UCSD-AML1 (cell line): ENCODE results near the gene ATXN7L2.

Experiments
- DNase-seq: peaks from one replicate; lab custom pipeline; 2025; ENCODE audit not compliant: unreplicated experiment; lab: John Stamatoyannopoulos, UW

The ATXN7L2 gene

DNA sequence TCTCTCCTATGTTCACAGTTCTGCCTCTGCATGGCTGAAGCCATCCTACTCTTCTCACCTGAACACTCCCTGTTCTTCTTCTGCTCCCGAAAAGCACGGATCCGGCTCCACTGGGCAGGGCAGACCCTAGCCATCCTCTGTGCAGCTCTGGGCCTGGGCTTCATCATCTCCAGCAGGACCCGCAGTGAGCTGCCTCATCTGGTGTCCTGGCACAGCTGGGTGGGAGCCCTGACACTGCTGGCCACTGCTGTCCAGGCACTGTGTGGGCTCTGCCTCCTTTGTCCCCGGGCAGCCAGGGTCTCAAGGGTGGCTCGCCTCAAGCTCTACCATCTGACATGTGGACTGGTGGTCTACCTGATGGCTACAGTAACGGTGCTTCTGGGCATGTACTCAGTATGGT lies 12.0 kb downstream of the ATXN7L2 start:
- no peak for DNase-seq

DNA sequence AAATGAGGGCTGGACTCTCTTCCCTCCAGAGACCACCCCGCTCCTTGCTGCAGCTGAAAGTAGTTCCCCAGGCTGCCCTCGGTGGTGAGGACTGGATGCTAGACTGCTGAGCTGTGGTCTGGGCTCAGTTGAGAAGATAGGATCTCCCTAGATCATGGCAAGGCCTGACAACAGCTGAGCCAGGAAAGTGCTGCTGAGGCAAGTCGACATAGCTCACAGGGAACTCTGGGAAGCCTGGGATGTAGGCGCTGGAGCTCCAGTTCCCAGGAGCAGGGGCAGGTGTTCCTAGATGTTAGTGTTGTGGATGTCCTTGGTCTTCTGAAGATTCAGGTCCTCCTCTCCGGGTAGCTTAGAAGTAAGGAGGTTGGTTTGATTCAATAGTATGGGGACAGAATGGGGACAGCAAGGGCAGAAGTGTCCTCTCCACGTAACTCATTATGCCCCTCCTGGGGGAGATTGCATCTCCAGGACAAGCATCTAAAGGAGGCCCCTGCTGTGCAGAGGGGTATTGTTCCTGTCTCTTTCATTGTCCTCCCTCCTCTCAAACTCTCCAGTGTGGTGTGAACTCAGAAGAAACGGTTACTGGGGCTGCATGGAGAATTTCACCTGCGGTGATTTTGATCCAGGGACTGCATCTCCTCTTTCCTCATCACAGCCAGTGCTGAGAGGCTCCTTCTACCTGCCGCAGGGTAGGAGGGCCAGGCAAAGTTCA lies 13.9 kb downstream of the ATXN7L2 start:
- DNase-seq, result no peak

DNA sequence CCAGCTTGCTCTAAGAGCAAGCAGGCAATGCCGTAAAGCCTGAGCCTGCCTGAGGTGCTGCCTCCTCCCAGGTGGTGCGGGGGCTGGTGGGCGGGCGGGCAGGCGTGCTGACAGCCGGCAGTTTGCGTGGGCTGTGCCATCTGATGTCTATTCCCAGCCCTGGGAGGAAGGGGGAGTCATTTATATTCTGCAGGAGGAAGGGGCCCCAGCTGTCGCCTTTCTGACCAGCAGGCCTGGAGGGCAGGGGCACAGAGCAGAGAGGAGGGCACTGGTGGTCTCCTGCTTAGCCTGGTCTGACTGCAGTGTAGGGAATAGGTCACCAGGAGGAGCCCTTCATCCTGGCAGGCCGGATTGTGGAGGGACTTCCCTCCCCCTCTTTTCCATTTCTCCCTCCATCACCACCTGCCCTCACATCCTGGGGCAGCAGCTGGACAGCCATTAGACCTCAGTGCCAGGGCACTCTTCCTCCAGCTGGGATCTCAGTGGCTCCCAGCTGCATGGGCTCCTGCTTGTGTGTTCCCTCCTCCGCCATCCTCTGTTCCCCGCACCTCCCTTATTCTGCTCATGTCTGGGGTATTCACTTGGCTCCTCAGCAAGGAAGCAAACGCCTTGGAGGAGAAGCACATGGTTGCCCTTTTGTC lies 14.6 kb downstream of the ATXN7L2 start:
- peak; percentile 24 for DNase-seq

DNA sequence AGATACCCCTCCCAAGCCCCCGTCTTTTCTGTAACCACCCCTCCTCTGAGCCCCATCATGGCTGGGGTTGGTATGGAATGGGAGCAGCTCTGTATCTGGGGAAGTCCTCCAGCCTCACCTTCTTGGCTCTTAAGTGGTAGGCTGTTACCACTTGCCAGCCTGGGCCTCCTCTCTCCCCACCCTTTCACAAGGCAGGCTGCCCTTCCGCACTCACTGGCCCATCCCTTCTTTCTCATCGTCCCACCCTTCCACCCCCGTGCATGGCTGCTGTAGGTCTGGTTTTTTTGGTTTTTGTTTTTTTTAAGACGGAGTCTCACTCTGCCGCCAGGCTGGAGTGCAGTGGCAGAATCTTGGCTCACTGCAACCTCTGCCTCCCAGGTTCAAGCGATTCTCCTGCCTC lies 15.4 kb downstream of the ATXN7L2 start:
- DNase-seq, result no peak

DNA sequence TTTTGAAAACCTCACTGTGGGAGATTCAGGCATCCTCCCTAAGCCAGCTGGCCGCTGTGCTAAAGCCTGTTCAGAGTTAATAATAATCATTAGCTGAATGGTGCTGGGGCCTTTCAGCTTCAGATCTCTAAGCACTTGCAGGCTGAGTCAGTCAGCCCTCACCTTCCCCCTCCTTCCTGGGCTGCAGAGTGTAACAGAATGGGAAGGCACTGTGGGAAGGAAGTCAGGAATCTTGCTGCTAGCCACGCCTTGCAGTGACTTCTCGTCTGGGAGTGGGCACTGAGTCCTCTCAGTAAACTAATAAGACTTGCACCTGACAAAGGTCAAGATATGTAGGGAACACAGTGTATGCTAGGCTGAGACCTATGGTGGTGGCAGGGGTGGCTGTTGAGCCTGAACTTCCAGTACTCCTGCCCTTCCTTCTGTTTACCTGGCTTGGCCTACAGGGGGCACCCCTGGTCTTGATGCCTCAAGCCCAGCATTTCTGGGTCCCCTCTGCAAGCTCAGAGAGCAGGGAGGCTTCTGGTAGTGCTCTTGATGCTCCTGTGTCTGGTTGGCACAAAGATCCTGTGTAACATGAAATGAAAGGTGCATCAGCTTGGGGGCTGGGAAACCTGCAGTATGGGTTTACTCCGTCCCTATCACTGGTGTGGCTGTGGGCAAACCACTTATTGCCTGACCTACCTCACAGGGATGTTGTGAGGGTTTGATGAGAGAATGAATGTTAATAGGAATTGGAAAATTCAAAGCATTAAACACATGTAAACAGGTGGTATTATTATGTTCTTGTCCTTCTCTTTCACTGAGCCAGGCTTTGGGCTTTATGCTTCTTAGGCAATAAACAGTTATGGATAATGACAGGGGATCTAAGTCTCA lies 16.2 kb downstream of the ATXN7L2 start:
- DNase-seq, result peak; percentile 73

DNA sequence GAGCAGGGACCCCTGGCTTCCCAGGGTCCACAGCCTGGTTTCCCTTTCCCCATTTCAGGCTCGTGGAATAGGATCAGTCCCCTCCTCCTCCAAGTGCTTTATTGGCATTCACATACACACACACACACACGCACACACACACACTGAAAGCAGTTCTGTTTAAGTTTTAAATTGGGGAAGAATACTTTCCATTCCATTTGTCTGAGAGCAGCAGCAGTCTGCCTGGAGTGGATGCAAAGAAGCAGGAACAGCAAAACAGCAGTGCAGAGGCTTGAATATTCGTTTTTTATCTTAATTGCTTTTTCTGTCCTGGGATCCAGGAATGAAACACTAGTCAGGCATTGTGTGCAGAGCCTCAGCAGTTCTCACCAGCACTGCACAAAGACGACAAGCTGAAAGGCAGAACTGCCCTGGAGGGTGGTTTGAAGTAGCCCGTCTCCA lies 17.3 kb downstream of the ATXN7L2 start:
- DNase-seq, result no peak

DNA sequence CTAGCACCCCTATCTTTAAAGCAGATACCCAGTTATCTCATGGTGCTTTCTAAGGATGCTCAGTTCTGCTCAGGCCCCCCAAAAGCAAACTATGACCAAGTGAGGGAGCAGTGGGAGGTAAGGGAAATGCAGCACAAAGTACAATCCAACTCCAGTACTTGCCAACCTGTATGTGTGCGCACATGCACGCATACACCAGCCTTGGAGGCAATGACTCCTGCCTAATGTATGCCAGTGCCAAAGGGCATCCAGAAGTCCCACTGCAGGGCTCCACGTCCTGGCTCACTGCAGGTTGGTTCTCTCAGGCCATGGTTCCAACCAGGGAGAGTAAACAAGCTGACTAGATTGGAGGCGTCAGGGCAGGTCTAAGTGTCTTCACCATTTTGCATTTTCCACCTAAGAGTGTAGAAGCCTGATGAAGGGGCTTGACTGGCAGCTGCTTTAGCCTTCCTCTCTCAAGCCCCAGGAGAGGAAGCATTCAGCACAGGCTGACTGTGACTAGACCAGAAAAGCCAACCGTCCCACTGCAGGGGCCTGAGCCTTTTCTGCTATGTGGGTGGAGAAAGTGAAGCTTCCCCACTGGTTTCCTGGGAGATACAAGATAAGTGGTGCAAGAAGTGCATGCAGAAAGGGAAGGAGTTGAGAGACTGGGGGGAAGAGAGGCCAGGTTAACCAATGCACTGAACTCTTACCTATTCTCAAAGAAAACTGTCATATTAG lies 18.1 kb downstream of the ATXN7L2 start:
- DNase-seq, result peak; percentile 53

DNA sequence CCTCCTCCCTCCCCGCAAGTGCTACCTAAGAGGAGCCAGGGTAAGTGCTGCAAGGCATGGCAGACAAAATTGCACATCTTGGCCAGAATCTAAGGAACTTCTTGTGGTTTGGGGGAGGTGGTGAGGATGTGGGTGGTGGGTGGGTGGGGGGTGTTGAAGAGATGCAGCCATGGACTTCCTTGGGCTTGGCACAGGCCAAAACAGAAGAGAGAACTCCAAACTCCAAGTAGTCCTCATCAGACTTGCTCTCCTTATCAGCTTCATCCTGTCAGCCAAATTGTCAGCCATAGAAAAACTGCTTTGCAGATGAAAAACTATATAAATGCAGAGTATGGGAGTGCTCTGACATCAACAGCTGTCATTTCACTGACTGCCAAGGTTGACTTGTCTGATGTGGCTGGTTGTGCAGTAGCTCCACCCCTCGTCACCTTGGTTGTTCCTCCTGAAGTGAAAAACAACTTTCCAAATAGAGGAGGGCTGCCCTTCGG lies 18.7 kb downstream of the ATXN7L2 start:
- peak; percentile 53 for DNase-seq

DNA sequence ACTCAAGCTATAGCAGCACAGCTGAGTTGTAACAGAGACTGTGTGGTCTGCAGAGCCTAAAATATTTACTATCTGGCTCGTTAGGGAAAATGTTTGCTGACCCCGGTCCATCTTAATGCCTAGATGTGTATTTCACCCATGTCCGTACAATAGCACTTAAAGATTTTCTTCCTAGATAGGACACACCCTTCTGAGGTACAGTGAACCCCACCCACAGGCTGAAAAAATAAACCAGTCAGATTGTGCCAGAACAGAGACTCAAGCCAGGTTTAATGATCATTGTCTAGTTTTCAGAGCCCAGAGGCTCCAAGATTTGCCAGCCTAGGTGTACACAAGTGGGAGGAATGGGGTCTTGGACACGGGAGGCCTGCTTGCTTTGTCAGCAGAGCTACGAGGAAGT lies 20.2 kb downstream of the ATXN7L2 start:
- DNase-seq, result no peak

DNA sequence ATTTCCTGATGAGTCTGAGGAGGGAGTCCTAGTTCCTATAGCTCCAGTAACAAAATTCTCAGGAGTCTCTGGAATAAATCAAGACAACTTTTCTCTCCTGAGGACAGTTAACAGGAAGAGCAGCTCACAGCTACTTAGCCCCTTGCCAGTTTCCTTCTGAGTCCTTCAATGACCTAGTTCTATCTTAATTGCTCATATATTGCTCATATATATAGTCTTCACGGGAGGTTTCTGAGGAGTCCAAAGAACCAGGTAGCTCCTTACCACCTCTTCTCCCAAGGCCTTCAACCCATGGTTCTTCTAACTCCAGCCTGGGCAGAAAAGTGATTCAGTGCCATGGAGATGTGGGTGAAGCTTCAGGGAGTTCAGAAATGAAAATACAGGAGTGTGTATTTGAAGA lies 21.3 kb downstream of the ATXN7L2 start:
- no peak for DNase-seq

DNA sequence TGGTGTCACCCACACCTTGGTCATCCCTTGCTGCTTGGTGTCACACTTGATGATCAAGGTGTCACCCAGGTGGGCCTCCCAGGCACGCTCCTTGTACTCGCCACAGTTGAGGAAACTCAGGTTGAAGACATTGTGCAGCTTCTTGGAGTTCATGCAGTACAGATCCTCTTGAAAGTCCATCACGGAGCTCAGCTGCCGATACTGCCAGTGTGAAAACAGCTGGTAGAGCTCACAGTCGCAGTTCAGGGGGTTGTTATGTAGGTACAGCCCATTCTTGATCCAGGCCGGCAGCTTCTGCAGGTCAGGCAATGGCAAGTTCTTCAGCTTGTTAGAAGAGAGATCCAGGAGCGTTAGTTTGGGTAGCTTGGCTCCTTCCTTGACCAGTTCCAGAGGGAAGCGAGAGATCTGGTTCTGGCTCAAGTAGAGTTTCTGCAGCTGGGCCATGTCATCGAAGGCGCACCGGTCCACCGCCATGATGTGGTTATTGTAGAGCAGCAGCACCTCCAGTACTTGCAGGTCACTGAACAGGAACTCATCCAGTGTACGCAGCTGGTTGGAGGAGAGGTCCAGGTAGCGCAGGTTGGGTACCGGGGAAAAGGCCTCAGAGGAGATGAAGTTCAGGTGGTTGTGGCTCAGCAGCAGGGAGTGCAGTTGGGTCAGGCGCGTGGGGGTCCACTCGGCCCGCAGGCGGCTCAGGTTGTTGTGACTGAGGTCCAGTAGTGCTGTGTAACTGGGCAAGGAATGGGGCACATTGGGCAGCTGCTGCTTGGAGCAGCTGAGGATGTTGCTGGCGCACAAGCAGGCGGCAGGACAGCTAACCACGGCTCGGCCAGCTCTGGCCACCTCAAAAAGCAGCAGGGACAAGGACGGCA lies 24.5 kb downstream of the ATXN7L2 start:
- no peak for DNase-seq

DNA sequence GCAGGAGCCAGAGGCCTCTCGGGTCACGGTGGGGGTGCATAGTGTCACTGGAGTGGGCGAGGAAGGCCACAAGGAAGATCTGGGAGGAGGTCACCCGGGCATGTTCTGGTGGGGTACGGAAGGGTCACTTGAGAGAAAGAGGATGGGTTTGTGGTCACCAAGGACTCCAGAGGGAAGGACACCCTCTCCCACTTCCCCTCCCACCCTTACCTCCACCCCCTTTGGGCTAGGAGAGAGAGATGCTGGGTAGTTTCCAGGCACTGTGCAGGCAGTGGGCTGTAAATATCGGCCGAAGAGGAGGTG lies 25.1 kb downstream of the ATXN7L2 start:
- no peak for DNase-seq

DNA sequence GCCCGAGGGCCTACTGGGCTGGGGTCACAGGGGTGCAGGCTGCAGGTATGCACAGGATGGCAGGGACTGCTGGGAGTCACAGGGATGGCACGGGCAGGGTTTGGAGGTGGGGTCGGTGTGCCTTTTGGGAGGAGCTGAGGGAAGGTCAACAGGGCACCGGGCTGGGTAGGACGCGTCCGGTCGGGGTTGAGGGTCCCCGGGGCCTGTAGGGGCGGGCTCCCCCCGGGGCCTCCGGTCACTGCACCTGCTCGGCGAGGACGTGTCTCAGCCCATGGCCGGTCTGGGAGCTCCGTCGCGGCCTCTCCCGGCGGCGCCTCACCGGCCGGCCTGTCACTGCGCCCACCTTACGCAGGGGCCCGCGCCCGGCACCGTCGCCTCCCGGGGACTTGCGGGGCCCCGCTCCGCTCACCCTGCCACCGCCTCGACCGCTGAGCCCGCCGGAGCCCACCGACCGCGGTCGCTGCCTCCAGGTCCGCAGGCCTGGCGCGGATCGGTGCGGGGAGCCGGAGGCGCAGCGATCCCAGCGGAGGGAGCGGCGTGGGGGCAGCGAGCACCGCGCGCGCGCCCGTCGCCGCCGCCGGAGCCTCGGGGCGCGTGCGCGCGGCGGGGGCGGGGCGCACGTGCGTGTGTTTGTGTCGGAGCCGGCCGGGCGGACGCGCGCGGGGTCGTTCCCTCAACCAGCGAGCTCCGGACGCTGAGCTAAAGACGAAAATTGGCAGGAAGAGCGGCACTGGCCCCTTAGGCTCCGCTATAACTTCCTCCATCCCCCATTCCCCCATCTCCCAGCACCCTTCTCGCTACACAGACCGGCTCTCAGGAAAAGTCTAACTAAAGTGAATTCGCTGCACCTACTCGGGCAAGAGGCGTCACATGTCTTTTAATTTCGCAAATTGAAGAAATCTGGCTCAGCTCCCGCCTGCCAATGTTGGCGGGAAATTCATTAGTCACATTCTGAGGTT lies 25.8 kb downstream of the ATXN7L2 start, which contains the start of gene AMIGO1:
Gene AMIGO1 (minus strand): TSS at position 552 of the 959 bp plus-strand sequence. CDS start 815 bp downstream, outside the sequence.
- DNase-seq, result no peak

DNA sequence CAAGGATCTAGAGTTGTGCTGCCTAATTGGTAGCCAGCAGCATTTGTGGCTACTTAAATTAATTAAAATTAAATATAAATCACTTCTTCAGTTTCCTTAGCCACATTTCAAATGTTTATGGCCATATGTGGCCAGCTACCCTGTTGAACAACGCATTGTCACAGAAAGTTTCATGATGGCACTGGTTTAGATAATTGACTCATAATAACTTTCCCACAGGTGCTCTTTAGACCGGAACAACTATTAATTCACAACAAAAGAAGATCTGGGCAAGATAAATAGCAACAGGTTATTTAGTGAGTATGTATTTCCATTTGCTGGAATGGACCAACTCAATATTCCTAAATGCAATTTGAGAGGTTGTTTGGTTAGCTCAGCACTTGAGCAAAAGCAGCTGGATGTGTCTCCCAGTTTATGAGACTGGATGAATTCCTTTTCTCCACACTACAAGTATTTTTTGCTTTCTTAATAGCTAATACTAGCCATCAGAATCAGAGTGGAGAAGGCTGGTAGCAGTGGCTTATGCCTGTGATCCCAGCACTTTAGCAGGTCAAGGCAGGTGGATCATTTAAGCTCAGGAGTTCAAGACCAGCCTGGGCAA lies 29.5 kb downstream of the ATXN7L2 start:
- DNase-seq, result no peak

DNA sequence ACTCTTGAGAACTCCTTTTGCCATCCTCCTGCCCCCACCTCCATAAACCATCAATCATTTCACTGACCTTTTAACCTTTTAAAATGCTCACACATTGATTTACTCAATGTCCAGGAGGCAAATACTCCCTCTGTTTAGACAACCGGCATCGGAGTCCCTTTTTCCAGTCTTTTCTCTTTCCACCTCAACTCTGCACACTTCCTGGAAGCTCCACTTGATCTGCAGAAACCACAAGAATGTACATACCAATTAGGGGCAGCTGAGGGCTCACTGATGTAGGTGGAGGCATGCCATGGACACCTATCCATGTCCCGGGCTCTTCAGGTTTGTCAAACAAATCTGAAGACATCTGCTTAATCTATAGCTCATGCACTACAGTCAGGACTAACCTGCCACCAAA lies 31.1 kb downstream of the ATXN7L2 start:
- DNase-seq, result no peak

DNA sequence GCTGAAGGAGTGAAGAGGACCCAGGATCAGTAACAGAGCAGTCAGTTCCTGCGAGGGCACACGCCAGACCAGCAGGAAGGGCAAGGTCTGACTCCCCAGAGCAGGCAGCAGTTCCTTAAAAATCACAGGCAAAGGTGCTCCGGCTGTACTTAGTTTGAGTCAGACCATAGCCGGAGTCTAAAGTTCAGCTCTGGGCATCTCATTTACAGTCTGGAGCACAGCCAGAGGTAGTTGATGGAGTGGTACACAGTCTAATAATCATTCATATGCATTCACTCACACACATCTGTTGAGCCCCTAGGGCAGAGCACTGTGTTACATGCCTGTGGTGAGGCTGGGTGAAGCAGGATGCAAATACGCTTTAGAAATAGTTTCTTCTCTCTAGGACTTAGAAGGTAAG lies 33.2 kb downstream of the ATXN7L2 start:
- no peak for DNase-seq

DNA sequence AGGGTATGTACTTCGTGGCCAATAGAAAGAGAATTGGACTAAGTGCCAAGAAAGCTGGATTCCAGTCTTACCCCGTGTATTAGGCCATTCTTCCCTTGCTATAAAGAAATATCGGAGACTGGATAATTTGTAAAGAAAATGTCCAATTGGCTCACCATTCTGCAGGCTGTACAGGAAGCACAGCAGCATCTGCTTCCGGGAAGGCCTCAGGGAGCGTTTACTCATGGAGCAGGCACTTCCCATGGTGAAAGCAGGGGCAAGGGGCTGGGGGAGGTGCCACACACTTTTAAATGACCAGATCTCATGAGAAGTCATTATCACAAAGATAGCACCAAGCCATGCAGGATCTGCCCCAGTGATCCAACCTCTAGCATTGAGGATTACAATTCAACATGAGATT lies 33.6 kb downstream of the ATXN7L2 start:
- DNase-seq, result no peak
